ENCODE results near the gene TMCC3.

- no peak for TF ChIP-seq CTCF (IDR thresholded peaks at IDR 0.05)
- no peak for TF ChIP-seq POLR2A (IDR thresholded peaks at IDR 0.05)
Measured at GRCh38 chr12:94553130-94553519, 97.2 kb downstream of the TMCC3 start.

Data from uterus (tissue), 2 donors.